HG02642 (cell line): Measurements from ENCODE around the gene IGFN1.
"Not testable (repeated sequence)": the region's sequence is repeated elsewhere in the genome, so short reads cannot be mapped to it uniquely, and the experiment has no call there.

Experiments used
- ATAC-seq: cut with Tn5 transposase; IDR thresholded peaks from one replicate; pipeline ENCODE4 v1.9.1; 2021; ENCODE audit warnings: mild to moderate bottlenecking; ENCODE audit not compliant: unreplicated experiment, poor library complexity

The IGFN1 gene

GRCh38 chr1:201157949-201158348 is 32.7 kb upstream of the IGFN1 start:
- ATAC-seq, result no peak

DNA sequence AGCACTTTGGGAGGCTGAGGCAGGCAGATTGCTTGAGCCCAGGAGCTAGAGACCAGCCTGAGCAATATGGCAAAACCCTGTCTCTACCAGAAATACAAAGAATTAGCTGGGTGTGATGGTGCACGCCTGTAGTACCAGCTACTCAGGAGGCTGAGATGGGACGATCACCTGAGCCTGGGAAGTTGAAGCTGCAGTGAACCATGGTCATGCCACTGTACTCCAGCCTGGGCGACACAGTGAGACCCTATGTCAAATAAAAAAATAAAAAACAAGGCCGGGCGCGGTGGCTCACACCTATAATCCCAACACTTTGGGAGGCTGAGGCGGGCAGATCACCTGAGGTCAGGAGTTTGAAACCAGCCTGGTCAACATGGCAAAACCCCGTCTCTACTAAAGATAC is 27.6 kb upstream of the IGFN1 start:
- ATAC-seq, result not testable (repeated sequence)

DNA sequence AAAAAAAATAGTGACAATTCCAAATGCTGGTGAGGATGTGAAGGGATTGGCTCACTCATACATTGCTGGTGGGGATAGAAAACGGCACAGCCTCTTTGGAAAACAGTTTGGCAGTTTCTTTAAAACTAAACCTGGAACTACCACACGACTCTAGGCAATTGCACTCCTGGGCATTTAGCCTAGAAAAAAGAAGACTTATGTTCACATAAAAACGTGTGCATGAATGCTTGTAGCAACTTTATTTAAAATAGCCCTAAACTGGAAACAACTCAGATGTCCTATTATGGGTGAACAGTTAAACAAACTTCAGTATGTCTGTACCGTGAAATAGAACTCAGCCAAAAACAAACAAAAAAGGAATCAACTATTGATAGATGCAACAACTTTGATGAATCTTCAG is 26.9 kb upstream of the IGFN1 start:
- no peak for ATAC-seq

DNA sequence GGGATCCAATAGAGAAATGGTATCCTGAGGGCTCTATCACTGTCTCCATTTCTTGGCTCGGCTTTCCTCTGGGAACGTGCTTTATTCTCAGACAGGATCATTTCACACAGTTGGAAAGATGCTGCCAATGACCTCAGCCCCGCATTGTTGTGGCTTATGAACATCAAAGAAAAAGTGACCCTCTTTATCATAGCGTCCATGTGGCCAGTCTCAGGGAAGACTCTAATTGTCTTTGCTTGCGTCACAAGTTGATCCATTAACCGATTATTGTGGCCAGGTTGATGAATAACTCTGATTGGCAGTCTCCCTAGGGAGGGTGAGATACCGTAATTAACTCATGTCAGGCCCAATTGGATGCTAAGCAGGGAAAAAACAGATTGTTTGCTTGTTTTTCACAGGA is 26.0 kb upstream of the IGFN1 start:
- ATAC-seq, result no peak

DNA sequence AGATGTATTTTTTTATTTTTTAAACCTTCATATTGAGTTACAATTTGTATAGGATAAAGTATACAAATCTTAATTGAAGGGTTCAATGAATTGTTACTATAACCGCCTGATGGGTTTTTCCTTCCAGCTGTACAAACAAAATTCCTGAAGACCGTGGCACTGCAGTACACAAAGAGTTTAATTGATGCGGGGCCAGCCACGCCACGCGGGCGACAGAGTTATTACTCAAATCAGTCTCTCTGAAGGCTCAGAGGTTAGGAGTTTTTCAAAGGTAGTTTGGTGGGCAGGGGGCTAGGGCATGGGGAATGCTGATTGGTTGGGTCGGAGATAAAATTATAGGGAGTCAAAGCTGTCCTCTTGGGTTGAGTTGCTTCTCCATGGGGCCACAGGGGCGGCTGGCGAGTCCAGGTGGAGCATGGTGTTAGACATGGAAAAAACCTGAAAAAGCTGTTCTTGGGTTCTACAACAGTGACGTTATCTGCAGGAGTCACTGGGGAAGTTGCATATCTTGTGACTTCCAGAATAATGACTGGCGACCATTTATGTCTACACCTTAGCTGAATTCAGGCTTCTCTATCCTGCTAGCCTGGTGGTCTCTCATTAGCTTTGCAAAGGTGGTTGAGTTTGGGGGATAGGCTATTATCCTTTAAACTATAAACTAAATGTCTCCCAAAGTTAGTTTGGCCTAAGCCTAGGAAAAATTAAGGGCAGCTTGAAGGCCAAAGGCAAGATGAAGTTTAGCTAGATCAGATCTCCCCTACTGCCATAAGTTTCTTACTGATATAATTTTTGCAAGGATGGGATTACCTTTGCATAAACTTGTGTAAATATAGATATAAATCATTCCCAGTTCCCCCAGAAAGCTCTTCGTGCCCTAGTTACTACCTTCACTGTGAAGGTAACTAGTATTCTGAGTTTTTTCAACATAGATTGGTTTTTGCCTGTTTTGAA is 23.3 kb upstream of the IGFN1 start:
- ATAC-seq, result no peak

GRCh38 chr1:201169203-201169602 is 21.4 kb upstream of the IGFN1 start:
- ATAC-seq, result no peak

DNA sequence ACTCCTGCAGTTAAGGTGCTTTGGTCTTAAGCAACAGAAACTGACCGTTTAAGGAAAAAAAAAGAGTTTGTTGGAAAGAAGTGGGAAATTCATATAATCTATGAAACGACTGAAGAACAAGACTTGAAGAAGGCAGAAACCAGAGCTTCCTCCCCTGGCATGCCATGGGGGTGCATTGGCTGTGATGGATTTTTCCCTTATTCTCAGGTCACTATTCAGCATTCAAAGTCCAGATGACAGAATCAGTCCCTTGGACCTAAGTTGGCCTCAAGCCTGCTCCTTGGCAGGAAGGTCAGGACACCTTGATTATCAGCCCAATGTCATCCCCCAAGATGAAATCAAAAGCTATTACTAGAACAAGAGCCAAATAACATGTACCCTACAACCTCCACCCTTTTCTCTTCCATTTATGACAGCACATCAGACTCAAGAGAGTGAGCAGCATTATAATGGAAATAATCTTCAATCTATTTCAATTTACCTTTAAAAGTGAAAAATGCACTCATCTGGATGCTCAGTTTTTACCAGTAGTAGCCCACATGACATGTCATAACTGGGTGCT is 20.6 kb upstream of the IGFN1 start:
- ATAC-seq, result no peak

DNA sequence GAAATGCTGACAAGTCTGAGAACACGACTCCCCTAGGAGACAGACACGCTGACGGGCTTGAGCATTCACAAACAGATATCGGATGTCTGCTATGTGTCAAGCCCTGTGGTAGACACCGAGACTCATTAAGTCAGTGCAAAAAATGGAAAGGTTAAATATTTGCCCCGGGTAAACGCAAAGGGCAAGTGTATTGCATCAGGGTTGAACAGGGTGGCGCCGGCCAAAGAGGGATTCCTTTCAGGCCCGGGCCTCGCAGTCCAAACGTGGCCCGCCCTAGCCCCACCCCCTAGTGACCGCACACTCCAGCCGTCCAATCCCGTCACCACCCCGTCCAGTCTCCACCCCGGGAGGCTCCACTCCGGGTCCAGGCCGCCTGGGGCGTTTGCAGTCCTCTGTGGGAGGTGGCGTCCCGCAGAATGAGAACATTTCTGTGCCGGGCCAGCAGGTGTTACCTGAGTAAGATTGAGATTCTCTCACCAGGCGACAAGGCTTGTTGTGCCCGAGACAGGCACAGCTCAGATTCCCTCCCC is 20.0 kb upstream of the IGFN1 start:
- peak; percentile 98 for ATAC-seq

DNA sequence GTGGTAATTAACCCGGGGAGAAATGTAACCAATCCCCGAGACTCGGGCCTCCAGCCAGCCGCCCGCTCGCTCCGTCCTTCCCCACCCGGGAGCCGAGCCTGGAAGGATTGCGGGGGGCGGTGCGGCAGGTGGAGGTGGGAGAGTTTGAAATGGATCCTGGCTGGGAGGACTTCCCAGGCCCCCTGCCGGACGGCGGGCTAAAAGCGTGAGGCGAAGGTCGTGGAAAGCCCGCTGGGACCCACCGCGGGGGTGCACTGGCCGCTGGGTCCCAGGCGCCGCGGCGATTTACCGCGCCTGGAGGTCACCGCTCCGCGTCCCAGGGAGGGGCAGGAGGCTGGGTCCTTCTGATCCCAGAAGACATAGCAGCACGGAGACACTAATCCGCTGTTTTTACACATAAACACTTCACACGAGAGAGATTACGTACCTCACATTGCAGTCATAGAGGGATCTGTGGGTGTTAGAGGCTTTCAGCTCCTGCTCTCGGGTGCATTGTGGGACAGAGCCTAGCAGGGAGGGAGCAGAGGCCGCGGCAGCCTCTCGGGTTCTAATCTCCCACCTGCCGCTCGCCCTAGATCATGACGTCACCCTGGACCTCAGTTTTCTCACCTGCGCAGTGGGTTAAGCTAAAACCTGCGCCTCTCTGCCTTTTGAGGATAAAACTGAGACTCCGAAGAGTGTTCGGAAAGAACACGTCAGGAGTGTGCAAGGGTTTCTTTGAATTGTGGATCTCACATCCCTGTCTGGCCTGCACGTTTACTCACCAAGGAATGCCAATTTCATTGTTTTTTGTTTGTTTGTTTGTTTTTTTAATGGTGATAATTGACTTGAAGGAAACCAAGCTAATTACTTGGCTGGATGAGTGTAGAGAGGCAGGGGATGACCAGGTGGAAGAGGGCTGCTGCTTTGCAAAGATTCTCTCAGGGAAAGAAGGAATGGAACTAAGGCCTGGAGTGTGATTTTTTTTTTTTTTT is 19.3 kb upstream of the IGFN1 start:
- ATAC-seq, result peak; percentile 40

DNA sequence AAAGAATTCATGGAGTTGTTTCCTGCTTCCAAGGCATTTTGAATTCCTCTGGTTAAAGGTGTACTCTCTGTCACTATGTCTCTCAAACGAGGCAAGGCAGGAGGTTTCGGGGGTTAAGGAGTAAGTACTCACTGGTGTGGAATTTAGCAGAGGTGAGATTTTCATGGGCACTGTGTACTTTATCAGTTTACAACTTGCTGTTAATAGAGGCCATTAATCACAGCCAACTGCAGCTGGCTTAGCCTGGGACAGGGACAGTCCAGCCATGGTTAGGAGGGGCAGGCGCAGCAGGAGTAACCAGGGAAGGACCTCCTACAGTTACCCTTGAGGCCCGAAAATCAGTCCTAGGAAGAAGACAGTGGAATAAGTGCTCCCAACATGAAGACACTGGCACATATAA is 18.3 kb upstream of the IGFN1 start:
- no peak for ATAC-seq

GRCh38 chr1:201172999-201173610 is 17.5 kb upstream of the IGFN1 start:
- ATAC-seq, result no peak

GRCh38 chr1:201173736-201174135 is 16.9 kb upstream of the IGFN1 start:
- ATAC-seq, result no peak

DNA sequence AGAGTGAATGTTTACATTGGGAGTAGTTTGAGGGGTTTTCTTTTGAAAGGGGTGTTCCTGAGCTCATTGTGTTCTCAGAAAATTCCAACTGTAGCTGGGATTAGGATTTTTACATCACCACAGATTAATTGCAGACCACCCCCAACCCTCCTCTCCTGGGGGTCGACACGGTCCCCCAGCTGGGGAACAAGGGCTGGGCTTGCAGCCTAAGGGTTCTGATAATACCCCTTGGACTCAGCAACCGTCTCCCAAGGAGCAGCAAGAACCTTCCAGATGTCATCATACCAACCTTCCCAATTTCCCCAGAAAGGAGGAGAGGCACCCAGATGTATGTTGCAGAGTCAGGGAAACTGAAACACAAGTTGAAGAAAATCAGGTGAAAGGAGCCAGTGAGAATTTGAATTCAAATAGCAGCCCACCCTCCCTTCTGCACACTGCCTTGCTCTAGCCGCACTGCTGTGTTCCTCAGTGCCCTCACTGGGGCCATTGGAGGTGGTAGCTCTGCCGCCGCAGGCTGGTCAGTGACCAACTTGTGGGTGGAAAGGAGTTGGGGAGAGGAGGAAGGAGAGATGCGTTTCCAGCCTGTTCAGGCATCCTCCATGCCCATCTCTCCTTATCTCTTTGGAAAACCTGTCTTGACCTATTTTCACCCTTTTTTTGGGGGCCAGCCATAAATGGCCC is 14.7 kb upstream of the IGFN1 start:
- ATAC-seq, result no peak

DNA sequence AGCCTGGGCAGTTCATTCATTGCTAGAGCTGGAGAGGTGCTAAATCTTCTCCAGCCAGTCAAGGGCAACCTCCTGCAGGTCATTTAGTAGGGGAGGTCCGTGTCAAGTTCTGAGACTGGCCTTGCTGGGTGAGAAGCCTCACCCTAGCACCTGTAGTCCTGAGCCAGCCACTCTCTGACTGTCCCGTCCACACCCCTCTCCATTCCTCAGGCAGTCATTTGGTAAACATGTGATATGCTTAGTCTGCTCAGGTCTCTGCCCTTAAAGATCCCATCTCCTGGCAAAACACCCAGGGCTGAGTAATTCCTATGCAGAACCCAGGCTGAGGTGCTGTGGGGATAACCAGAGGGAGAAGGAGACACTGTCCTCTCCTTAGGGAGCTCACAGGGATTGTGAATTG is 13.7 kb upstream of the IGFN1 start:
- ATAC-seq, result no peak

DNA sequence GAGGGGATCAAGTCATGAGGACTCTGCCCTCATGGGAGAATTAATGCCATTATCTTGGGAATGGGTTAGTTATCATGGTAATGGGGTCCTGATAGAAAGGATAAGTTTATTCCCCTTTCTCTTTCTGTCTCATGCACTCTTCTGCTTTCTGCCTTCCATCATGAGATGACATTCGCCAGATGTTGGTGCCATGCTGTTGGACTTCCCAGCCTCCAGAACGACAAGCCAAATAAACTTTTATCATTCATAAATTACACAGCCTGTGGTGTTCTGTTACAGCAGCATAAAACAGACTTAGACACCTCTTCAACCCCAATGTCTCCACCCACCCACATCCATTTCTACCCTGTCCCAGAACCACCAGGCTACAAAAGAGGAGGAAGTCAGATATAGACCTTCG is 11.9 kb upstream of the IGFN1 start:
- no peak for ATAC-seq

DNA sequence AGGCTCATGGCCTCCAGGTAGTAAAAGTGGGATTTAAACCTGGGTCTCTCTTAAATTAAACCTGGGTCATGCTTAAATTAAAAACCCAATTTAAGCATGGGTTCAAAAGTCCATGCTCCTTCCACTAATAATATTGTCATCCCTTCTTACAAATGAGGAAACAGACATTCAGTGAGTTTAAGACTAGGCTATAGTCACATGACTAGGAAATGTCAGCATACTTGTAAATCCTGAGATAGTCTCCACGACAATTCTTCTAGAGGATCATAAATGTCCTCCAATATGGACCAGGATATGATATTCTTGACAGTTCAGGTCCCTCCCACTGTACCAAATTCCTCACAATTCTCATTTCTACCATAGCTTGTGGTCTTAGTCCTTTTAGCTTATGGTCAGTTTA is 10.5 kb upstream of the IGFN1 start:
- ATAC-seq, result no peak

DNA sequence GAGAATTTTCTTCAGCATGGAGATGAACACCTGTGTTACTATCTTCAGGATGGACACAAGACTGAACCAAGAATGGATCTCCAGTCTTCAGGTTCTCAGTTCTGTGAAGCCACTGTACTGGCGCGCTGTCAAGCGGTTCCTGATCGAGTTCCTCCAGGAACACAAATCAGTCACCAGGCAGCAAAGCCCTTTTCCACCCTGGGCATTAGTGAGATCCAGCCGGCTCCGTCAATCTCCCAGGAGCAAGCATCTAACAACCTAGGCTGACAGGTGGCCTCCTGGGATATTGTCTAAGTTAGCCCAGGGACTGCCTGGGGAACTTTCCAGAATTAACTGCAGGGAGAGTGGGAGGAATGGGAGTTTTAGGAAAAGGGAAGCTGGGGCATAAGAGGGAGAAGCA is 9.7 kb upstream of the IGFN1 start:
- no peak for ATAC-seq

DNA sequence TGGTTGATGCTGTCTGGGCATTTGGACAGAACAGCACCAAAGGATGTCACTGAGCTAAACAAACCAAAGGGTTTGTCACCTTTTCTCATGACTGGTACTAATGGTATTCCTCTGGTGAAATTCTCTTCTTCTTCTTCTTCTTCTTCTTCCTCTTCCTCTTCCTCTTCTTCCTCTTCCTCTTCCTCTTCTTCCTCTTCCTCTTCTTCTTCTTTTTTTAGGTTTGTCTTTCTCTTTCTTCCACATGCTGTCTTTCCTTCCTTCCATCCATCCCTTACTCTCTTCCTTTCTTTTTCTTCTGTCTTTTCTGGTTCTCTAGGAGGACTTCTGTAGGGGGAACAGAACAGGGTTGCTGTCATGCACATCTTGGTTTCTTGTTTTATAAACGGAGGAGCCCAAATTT is 9.3 kb upstream of the IGFN1 start:
- no peak for ATAC-seq

DNA sequence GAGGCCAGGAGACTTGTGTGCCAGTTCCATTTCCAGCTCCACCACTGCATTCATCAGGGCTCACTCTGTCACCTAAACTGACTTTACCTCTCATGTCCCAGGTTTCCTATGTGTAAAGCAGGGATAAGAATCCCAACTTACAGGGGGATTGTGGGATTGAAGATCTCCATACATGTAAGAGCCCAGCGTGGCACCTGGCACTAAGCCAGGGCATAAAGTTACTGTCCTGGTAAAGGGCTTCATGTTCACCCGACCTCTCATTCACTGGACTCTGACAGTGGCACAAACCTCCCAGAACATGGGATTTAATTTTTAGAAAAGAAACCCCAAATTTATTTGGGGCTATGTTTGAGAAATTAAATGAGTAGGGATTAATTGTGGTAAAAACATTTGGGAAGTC is 8.9 kb upstream of the IGFN1 start:
- ATAC-seq, result no peak

- no peak for ATAC-seq
Measured at GRCh38 chr1:201183209-201183608, 7.4 kb upstream of the IGFN1 start.
